NCI-H2107 (cell line): Measurements from ENCODE around the gene SCG5.

Experiments
- DNase-seq: peaks from one replicate; lab custom pipeline; 2025; lab: John Stamatoyannopoulos, UW

The SCG5 gene

DNA sequence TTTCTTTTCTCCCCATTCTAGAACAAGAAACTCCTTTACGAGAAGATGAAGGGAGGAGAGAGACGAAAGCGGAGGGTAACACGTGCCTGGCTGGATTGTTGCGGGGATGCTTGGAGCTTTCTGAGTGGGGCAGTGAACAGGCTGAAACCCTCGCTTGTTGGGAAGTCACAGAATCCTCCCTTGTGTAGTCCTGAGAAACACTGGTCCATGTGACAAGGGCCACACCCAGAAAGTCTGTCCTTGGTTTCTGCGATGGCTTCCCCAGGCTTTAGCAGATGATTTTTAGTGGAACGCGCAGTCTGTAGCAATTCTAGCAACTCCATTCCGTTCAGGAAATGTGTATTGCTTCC, 50.2 kb downstream of the SCG5 start:
- no peak for DNase-seq

DNA sequence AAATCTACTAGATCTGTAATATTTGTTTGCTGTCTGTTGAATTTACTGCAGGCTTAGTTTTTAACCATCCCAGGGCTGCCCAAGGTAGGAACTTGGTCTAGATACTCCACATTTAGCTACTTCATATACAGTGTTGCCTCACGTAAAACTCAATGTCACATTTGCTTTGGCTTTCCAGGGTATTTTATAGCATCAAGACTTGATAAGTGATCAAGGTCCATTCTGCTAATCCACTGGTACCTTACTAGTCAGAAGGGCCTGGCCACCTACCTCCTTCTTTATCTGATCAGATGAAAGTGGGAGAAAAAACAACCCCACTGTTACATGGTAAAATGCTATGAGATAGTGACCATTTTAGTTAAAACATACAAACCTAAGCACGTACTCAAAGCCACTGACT, 50.8 kb downstream of the SCG5 start:
- no peak for DNase-seq

DNA sequence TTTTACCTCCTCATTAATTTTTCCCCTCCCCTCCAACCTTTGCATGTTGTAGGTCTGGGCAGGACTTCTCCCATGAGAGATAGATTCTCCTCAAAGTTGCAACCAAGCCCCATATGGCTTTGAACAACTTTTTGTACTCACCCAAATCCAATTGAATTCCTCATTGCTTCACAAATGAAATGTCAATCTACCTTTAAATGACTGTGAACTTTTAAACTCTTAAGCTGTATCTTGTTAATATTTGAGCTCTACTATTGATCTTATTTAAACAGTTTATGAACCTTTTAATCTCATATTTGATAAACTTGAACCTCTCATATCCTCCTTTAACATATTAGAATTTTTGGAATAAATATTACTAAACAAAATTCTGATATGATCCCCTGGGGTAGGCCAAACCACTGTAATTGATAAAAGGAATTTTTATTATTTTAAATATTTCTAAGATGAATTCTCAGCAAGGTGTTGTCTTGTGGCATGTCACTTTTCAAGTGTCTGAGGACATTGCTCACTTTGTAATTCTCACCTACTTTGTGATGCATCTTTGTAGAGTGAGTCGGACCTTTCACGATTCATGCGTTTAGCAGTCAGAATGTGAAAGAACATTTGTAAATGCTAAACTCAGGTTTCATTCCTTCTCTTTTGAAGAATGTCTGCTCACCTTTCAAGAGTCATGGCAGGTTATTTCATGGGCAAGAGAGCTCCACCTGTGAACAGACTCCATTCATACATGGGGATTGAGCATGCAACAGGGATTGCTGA, 52.9 kb downstream of the SCG5 start:
- DNase-seq = no peak

DNA sequence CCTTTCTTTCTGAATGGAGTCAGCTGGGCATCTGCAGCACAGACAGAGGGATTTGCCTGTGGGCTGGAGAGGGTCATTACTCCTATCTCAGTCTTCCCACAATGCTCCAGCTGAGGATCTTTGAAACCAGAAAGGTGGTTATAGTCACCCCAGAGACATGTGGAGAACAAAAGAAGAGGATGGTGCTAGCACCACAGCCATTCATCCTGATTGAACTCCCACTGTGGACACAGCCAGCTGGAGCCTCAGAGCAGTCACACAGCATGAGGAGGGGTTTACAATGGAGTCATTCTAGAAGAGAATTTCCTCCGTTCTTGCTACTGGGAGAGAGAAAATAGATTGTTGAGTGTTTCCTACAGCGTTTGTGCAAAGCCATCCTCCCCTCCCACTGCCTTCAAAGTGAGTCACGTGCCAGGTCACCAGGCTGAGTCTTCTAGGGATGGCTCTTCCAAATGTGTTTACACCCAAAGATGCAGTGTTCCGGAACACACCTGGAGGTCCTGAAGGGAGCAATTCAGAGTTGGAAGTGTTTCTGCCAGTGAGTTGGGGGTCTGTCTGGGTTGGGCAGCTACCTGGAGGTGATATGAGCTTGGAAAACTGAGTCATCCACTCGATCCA, 57.4 kb downstream of the SCG5 start:
- no peak for DNase-seq

DNA sequence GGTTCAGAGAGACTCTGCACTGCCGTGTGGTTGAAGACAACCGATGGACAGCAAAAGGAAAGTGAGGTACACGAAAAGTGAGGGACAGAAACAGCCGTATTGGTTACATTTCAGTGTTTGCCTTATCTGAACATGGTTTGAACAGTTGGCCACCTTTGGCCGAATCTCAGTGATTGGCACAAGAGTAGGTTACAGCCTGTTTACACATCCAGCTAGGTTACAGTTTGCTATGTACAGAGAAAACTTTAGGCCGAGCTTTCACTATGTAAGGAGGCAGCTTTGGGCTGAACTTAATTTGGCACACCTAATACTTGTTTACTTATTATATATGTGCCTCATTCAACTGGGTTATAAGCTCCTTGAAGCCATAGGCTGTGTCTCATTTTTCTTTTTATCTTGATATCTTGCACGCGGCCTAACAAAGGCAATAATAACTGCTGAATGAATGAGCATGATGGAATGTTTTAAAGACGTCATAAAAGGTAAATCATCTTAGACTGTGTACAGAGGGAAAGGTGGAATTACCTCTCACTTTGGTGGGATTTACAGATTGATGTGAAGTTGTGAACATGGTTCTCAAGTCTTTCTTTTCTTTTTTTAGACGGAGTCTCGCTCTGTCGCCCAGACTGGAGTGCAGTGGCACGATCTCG, 59.1 kb downstream of the SCG5 start:
- no peak for DNase-seq

DNA sequence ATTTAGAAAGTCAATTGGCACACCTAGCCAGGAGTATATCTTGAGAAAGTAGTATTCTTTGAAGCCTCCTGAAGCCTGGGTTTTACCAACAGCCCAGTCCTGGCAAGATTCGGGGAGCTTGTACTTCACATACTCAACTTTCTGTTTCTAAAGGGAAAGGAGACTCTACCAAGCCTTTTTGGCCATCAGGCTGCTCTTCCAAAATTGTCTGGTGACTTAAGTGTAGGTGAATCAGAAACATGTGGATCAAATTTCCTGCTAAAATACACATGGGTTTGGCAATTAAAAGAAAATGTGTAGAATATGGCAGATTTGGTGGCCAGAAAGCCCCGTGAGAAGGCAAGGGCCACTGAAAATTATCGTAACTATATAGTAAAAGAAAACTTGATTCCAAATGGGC, 60.4 kb downstream of the SCG5 start:
- DNase-seq = no peak

DNA sequence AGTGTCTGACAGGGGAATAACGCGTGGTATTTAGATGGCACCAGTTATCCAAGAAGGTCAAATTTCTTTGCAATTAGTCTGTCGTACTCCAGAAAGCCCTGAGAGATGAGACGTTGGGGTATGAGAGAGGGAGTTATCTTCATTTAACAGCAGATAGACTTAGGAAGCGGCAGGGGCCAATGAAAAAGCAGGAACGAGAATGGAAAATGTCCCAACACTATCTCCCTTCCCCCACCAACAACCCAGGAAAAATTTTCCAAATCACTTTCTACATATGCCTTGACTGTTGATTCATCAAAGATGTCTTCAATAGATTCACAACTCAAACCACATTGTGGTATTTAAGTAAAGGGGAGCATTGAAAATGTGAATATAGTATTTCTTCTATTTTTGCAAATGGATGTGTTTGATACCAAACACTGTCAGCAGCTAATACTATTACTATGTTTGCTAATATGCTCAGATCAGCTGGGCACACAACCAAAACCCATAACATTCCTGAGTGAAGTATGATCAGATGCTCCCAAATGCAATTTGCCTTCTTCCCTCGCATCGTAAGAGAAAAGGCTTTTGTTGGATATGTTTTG, 63.0 kb downstream of the SCG5 start:
- no peak for DNase-seq

DNA sequence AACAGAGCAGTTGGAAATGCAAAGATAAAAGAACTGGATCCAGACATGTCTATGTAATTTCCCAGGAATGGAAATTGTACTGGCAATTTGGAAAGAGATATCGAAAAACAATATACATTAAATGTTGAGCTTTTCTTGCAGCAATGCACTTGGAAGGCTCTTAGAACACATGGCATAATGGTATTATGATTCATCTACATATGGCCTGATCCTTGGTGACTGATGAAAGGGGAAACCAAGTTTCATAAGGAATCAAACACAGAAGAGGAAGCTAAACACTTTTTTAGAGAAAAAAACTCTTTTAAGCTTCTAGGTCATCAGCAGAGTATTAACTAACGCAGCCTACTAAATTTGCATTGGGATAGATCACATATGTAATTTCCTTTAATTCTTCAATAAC, 63.9 kb downstream of the SCG5 start:
- no peak for DNase-seq

DNA sequence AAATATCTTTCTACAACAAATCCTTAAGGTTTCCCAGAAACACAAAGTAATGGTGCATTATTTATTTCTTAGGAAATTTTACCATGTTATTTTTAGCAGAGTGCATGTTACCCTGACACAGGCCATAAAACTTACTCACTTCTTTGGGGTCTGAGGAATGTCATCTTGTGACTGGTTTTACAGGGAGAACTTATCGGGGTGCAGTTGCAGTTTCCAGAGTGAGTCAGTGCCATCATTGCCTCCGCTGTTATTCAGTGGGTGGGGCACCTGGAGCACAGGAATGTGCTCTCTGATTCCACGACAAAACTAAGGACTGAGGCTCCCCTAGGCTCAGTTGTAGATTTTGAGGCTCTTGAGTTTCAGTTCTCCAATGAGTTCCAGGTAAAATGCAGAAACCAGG, 65.2 kb downstream of the SCG5 start:
- no peak for DNase-seq

DNA sequence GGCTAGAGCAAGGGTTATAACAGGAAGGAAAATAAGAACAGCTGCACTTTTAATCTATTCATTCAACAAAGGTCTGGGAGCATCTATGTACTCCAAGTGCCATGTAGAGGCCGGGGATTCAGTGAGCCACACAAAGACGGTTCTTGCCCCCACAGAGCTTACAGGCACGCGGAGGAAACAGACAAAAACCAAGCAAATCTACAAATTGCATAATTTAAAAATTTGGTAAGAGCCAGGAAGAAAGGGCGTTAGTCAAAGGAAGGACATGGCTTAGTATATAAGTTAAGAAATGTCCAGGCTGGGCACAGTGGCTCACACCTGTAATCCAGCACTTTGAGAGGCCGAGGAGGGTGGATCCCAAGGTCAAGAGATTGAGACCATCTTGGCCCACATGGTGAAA, 65.9 kb downstream of the SCG5 start:
- DNase-seq = no peak

DNA sequence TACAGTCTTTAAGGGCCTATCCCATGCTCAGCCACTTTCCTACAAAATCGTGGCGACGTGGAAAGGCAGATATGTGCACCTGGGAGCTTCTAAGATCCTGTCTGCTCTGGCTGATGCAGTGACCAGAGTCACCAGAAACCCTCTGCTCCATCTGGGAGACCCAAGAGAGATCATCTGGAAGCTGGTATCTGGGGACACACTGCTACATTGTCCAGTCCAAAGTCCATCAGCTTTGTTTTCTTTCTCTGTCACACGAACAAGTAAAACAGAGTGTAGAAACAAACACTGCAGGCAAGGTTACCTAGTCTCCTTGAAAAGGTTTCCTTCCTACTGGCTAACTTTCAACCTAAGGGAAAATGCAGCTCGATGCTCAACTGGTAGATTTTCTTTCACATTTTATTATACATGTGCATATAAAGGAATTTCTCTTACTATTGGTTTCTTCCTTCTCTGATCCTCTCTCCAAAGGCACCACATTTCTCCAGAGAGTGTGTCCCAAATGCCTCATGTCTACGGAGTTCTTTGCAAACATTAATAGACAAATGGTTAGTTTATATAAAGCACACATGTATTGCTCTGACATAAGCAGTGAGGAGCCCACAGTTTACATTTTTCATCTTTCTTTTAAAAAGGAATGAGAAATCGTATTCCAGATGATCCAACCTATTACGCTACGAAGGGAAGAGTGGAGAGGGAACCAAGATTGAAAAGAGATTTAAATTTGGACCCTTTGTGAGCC, 68.0 kb downstream of the SCG5 start:
- DNase-seq = no peak

DNA sequence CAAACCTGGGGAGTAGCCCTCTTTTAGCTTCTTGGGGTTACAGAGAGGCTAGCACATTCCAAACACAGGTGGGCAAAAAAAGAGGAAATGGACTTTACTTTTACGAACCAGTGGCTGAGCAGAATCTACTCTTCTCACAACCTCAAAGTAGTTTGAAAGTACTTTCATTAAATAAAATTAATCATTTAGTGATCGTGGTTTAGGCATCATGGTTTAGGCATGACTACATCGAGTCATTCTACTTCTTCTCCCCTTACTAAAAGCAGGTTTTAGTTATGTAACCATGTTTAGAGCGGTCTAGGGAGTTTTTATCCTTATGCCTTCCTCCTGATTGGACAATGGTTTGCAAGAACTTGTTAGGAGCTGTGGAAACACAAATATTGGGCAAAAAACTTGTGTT, 73.8 kb downstream of the SCG5 start:
- no peak for DNase-seq

DNA sequence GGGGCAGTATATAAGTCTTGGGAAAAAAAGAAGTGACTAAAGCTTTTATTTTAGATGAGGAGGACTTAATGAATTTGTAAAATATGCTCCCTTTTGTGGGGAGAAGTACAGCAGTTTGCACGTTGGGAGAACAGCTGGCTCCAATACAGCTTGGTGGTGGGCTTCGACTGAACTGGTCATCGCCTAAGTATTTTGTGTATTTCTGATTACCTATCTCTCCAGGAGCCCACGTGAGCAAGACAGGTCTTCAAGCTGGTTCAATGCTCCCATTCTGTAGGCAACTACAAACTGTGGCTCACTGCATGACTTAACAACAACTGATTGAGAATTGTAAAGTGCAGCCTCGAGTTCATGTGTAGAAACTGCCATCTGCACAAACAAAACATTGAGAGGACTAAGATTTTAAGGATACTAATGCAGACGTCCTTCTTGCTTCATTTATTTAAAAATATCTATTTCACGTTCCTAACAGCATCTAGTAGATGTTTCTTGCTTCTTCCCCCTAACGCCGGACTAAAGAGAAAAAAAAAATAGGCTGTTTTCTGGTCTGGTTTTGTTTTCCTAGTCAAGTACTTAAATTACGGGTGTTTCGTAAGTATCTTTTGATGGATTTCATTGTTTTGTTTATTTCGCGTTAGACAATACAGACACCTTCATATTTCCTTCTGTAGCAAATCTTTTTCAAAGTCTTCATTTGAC, 74.9 kb downstream of the SCG5 start:
- no peak for DNase-seq

DNA sequence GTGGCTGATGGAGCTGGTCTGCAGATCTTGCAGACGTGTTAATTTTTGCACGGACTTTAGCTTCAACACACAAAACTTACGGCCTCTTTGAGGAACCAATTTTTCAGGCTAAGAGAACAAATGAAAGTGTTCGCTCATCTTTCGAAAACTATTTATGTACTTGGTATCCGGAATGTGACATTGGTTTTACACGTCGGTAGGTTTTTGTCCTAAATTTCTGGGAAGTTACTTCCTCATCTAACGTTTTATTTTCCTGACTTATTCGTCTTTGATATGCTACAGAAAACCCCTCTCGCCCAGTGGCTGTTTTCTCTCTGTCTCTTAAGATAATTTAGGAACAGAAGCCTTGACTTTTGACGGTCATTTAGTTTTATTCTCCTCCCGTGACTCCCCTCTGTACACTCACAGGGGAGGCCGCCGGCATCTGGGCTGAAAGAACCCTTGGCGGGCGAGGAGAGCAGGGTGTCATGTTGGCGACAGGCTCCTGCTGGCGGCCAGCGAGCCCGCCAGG, 75.5 kb downstream of the SCG5 start:
- no peak for DNase-seq

DNA sequence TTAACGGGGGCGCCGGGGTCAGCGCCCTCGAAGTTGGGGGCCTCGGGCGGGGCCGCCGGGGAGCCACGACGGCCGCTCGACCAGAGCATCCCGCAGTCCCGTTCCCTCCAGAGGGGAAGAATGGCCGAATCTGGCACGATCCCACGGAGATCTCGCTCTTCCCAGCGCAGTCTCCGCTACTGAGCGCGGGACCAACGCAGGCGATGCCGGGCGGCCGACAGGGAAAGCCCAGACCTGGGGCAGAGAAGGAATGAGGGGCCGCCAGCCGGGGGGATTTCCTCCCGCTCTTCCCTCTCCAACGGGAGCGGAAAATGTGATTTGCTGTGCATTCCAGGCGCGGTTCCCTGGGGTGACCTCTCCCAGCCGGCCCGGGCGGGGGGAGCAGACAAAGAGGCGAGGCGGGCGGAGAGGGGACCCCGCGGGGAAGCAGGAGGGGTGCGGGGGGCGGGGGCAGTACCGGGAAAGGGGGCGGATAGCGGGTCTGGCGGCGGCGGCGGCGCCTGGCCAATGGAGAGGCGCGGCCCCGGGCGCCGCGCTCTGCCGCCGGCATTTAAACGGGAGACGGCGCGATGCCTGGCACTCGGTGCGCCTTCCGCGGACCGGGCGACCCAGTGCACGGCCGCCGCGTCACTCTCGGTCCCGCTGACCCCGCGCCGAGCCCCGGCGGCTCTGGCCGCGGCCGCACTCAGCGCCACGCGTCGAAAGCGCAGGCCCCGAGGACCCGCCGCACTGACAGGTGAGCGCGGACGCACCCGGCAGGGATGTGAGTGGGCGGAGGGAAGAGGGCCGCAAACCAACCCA, 76.1 kb downstream of the SCG5 start, which contains the start of gene GREM1:
GREM1 (plus strand) TSS at position 579 of the 801 bp plus-strand sequence. CDS start 12,687 bp downstream, outside the sequence.
- DNase-seq = no peak

DNA sequence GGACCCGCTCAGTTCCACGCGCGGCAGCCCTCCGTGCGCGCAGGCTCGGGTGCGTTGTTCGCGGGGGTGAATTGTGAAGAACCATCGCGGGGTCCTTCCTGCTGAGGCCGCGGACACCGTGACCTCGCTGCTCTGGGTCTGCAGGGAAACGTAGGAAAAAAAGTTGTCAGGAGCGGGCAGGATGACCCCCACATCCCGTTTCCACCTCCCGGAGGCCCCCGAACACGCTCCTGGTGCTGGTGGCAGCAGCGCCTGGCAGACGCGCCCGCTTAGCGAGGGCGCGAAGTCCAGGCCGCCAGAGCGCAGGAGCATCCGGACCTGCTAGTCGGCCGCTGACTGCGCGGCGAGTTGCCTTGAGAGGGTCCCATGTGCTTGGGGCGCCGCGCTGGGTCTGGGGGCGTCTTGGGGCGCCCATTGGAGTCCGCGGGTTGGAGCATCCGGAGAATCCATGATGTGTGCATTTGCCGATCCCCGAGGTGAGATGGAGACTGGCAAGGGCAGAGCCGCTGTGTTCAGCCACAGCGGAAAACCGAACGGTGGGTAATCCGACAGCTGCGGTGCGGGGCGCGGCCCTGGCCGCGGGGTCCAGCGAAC, 76.8 kb downstream of the SCG5 start:
- DNase-seq = no peak

DNA sequence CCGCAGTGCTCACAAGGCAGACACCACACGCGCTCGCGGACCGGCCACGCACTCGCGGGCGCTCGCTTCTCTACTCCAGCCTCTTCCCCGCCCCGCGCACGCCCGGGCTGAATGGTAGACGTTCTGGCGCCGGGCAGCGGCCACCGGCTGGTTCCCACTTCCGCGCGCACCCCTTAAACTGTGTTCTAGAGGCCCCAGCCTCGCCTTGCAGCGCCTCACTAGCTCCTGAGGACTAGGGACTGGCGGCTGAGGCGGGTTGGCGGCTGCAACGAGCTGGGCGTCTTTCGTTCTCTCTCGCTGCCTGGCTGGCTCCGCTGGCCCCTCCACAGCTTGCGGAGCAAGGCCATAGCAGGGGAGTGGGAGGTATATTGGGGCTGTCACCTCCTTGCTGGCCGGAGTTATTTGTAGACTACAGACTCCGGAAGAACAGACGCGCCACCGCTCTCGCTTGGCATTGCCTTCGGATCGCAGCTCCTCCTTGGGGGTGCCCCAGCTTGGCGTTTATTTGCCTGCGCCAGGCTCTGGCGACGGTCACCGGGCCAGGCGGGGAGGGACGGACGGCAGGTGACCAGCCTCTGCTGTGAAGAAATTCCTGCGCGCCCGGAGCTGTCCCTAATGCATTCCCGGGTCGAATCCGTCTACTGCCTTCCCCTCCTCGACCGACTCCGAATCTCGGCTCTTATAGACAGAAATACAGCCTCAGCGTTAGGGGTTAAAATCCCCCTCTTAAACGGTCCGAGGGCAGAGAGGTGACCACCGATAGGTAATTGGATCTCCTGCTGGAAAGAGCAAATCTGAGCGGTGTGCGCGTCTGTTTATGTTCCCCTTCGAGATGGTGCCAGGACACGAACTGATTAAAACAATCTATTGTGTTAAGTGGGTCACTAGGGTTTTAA, 77.6 kb downstream of the SCG5 start:
- no peak for DNase-seq

DNA sequence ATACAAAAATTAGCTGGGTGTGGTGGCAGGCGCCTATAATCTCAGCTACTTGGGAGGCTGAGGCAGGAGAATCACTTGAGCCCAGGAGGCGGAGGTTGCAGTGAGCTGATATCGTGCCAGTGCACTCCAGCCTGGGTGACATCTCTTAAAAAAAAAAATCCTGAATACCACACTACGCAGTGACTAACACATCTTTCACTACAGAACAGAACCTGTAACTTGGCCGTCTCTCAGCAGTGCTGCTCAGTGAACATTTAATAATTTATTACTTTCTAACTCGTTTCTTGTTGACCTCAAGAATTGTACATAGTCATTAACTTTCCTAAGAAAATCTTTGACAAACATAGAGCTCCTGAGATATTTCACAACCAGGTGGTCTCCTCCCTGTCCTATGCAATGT, 80.1 kb downstream of the SCG5 start:
- DNase-seq = no peak

DNA sequence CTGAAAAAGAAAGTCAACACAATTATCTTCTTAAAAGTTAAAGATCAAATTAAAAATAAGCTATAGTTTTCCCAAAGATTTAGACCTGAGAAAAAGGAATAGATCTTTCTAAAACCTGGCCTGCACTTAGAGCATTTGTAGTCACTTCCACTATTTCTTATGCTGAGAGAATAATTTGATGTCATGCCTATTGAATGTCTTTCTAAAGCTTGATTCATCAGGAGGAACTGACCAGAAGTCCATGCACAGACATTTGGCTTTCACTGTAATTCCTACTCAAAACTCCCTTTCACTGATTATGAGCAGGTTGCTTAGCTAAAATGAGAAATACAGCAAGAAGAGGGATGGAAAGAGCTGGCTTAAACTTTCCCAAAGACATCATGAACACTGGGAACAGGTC, 80.6 kb downstream of the SCG5 start:
- no peak for DNase-seq
